ENCODE data around the gene CSNK2B. TPM values are rescaled to one million over a fixed set of nuclear protein-coding genes. Genes with fewer than 3 reads are reported as not detected.
A peak's percentile ranks its signal among the peaks of the same experiment; 100 is the strongest.

The CSNK2B gene
- total RNA-seq, 1 experiment from 2014 or later = 221 TPM

DNA sequence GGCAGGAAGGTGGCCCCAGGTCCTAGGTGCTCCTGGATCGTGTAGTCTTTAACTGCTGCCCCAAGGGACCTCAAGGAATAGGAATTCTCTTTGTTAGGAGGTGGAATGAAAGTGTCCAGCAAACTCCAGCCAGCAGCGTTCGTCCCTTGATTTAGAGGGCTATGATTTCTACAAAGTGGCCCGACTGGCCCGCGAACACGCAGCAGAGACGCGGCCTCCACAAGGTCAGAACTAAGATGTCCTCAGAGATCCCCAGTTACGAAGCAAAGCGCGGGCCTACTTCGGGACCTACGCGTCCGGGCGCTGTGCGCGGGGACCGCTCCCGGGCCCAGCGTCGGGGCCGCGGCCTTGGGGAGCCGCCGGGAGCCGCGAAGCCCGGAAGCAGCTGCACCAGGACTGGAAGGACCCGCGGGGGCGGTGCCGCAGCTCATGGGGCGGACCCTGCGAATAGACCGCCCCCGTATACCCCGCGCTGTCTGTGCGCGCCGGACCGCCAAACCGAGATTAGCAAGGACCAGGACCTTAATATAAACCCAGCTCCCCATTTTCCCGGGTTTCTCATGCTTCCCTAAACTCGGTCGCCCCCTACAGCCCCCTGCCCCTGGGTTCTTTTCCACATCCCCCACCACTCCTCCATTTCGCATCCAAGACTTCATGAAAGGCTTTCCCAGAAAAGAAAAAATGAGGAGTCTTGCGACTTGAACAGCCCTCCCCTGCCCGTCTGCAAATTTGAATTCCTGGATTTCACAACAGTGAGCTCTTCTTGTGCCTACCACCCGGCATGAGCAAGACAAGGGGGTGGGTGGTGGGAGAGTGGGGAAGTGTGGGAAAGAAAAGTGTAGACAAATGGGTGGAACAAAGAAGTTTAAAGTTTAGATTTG is 5.3 kb upstream of the CSNK2B start, which contains the start of gene C6orf47:
Gene C6orf47, minus strand, starts transcription at position 398 of the 881 bp plus-strand sequence. CDS start 831 bp downstream, outside the sequence.
- no peaks in the 10 kb centered on the region for H3K9me3 Mint-ChIP-seq (ENCODE audit: unreplicated experiment)
- Histone ChIP-seq H3K4me1 (peaks cover 31% of the 10 kb centered on the region), H3K36me3 (ENCODE audit: control insufficient read depth, insufficient read depth, low read length) (peaks cover 9% of the 10 kb centered on the region), H3K9me3 (no peaks in the 10 kb centered on the region), H3K27me3 (replicated peaks; ENCODE audit: control insufficient read depth, insufficient read depth, low read length) (no peaks in the 10 kb centered on the region), H3K4me3 (ENCODE audit: low read depth, low read length) (peak within 1 kb of the TSS; percentile 53)
- CTCF ChIA-PET = interaction anchor here (0.7 to 1.3 kb wide), 5 partner anchors 8 to 154 kb away, joined by 3 to 6 read pairs (median 3); partner anchors contain the start of genes BAG6, HSPA1A and HSPA1L
- peak within 1 kb of the TSS; percentile 89 for H3K27ac Mint-ChIP-seq (ENCODE audit: unreplicated experiment)
- peak; percentile 83 to 89 for DNase-seq
- TF ChIP-seq CTCF (IDR thresholded peaks at IDR 0.05; ENCODE audit: insufficient read depth in 1 of 2, low read depth in 1 of 2, low read length in 1 of 2, severe bottlenecking in 1 of 2, unreplicated experiment in 1 of 2) = no peak
- BruUV-seq (replicated peaks) = no TSS peak
- H3K27me3 Mint-ChIP-seq (ENCODE audit: insufficient read depth, unreplicated experiment) = no peaks in the 10 kb centered on the region
- intact Hi-C loops (cut with micrococcal nuclease; ENCODE audit: unreplicated experiment) = loop anchor here (1.0 kb wide), 1 partner anchor 8 kb away; the partner anchor contains the start of gene BAG6
- peaks cover 47% of the 10 kb centered on the region for H3K4me1 Mint-ChIP-seq (ENCODE audit: low read depth, unreplicated experiment)
- POLR2A ChIA-PET = interaction anchor here (0.5 to 2.4 kb wide), 16 partner anchors 8 to 1047 kb away, joined by 3 to 17 read pairs (median 4); partner anchors contain the start of genes BAG6, DDX39B, MSH5 and NEU1
- H3K4me3 Mint-ChIP-seq (ENCODE audit: unreplicated experiment) = peak within 1 kb of the TSS; percentile 88
- peaks cover 81% of the 10 kb centered on the region for H3K36me3 Mint-ChIP-seq (ENCODE audit: insufficient read depth, unreplicated experiment)

DNA sequence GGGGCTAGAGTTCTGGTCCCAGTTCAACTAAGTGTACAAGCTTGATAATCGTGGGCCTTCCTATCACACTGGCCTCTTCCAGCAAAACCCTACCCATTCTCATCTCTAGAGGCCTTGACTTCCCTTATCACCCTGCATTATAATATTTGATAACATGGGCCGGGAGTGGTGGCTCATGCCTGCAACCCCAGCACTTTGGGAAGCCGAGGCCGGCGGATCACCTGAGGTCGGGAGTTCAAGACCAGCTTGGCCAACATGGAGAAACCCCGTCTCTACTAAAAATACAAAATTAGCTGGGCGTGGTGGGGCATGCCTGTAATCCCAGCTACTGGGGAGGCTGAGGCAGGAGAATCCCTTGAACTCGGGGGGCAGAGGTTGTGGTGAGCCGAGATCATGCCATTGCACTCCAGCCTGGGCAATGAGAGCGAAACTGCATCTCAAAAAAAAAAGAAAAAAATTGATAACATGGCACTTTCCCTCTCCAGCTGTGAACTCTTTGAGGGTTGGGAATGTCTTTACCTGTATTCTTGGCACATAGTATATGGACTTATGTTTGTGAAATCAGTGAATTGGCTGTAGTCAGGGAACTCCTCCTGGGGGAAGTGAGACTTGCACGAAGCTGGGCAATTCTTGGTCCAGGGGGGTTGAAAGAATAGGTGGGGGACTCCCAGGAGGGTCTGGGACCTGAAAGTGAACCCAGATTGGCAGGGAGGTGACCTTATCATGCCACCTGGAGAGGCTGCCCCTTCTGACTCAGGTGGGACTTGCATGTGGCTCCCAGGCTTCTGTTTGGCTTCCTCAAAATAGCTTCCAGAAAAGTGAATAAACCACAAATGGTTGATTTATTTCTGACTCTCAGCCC is 4.4 kb upstream of the CSNK2B start:
- ChIA-PET POLR2A (interaction anchor here (0.6 to 2.4 kb wide), 12 partner anchors 9 to 1310 kb away, joined by 3 to 17 read pairs (median 4); partner anchors contain the start of genes BAG6, DDX39B, MSH5 and NEU1), CTCF (interaction anchor here (0.7 to 1.3 kb wide), 5 partner anchors 9 to 154 kb away, joined by 3 to 6 read pairs (median 3); partner anchors contain the start of genes BAG6, HSPA1A and HSPA1L)
- Mint-ChIP-seq H3K27me3 (ENCODE audit: insufficient read depth, unreplicated experiment) (no peaks in the 10 kb centered on the region), H3K9me3 (ENCODE audit: unreplicated experiment) (no peaks in the 10 kb centered on the region), H3K36me3 (ENCODE audit: insufficient read depth, unreplicated experiment) (peaks cover 84% of the 10 kb centered on the region), H3K4me1 (ENCODE audit: low read depth, unreplicated experiment) (peaks cover 45% of the 10 kb centered on the region), H3K27ac (ENCODE audit: unreplicated experiment) (peak overlapping the region; percentile 89), H3K4me3 (ENCODE audit: unreplicated experiment) (peak overlapping the region; percentile 88)
- TF ChIP-seq CTCF (IDR thresholded peaks at IDR 0.05; ENCODE audit: insufficient read depth in 1 of 2, low read depth in 1 of 2, low read length in 1 of 2, severe bottlenecking in 1 of 2, unreplicated experiment in 1 of 2) = no peak
- no peak for DNase-seq
- Histone ChIP-seq H3K4me3 (ENCODE audit: low read depth, low read length) (peak overlapping the region; percentile 53), H3K9me3 (no peaks in the 10 kb centered on the region), H3K36me3 (ENCODE audit: control insufficient read depth, insufficient read depth, low read length) (peaks cover 9% of the 10 kb centered on the region), H3K4me1 (peaks cover 22% of the 10 kb centered on the region), H3K27me3 (replicated peaks; ENCODE audit: control insufficient read depth, insufficient read depth, low read length) (no peaks in the 10 kb centered on the region)
- BruUV-seq (replicated peaks) = no TSS peak
- intact Hi-C loops (cut with micrococcal nuclease; ENCODE audit: unreplicated experiment) = no loop called here

Measured in Caco-2 (cell line).